Measurements from ENCODE around the gene RELL1.

RELL1 gene

DNA sequence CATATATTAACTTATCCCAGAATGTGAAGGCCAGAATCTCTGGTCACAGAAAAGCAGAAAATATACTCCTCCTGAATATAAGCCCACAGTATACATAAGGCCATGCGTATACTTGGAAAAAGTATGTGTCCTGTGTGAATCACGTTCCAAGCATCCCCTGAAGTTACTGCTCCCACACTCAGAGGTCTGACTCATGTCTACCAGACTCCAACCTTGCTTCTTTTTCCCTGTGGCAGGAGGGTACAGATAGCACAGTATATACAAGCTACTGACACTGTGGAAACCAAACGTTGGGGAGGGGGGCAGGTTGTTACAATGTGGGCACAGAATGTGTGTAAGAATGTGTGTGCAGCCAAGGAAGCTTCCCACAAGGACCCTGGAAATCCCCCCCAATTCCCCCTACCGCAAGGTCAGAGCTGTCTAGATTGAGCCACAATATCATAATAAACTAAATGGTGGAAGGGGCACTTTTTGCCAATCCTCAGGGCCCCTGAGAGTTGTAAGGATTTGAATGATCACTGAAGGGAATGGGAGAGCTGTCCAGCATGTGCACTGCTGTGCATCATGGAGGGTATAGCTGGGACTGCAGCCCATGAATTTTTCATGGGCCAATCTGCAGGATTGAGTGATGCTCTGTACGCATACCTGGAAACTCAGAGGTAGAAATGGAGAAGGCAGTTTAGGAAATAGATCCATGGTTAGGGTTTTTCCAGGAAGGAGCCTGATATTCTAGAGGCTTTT is 7.4 kb upstream of the RELL1 start:
- DNase-seq (ENCODE audit: extremely low read depth, low read depth) = peak; percentile 59
- no peak for TF ChIP-seq CTCF (IDR thresholded peaks at IDR 0.05; ENCODE audit: low read depth, low read length, missing control alignments)
- no peak overlapping the region for H3K4me3 ChIP-seq (replicated peaks; ENCODE audit: low read depth, low read length)

DNA sequence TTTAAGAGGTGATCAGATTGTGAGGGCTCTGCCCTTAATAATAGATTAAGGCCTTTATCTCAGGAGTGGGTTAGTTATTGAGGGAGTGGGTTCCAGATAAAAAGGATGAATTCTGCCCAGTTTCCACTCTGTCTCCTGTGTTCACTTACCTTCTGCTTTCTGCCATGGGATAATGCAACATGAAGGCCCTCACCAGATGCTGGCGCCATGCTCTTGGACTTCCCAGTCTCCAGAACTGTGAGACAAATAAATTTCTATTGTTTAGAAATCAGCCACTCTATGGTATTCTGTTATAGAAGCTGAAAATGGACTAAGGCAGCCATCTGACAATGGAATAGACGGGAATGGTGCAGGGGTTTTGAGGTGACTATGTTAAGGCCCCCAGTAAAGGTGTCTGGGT is 6.9 kb upstream of the RELL1 start:
- DNase-seq (ENCODE audit: extremely low read depth, low read depth) = no peak
- TF ChIP-seq CTCF (IDR thresholded peaks at IDR 0.05; ENCODE audit: low read depth, low read length, missing control alignments) = no peak
- no peak overlapping the region for H3K4me3 ChIP-seq (replicated peaks; ENCODE audit: low read depth, low read length)

DNA sequence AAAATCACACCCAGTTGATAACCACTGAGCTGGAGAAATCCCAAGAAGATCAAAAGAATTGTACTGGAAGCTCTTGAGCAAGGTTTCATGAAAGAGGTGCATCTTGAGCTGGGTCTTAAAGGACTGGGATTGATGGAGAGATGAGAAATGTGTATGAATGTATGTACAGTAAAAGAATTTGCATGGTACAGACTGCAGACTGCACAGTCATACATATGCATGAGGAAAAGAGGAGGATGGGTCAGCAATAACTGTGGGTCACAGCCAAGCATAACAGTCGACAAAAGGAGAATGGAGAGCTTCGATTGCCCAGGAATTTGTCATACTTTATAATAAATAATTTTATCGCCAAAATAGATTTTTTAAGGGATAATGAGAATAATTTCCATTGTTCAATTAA is 4.8 kb upstream of the RELL1 start:
- TF ChIP-seq CTCF (IDR thresholded peaks at IDR 0.05; ENCODE audit: low read depth, low read length, missing control alignments) = no peak
- H3K4me3 ChIP-seq (replicated peaks; ENCODE audit: low read depth, low read length) = no peak overlapping the region
- DNase-seq (ENCODE audit: extremely low read depth, low read depth) = no peak

GRCh38 chr4:37689353-37690095 is 3.3 kb upstream of the RELL1 start:
- TF ChIP-seq CTCF (IDR thresholded peaks at IDR 0.05; ENCODE audit: low read depth, low read length, missing control alignments) = no peak
- no peak overlapping the region for H3K4me3 ChIP-seq (replicated peaks; ENCODE audit: low read depth, low read length)
- DNase-seq (ENCODE audit: extremely low read depth, low read depth) = no peak

DNA sequence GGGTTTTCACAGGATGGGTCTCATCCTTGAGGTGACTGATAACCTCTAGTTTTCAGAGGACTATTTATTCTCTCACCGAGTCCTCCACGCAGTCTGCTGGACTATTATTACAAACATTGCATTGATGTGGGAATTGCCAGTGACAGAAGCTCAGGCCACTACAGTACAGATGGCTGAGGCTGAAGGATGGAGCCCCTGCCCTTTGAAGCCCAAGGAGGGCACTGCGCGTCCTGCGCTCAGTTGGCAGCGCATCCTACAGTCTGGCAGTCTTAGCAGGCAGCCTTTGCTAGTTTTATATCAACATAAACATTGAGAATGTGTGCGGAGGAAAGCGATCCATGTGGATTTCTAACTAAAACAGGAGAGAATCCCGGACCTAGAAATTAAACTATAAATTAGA is 1.5 kb upstream of the RELL1 start:
- no peak for DNase-seq (ENCODE audit: extremely low read depth, low read depth)

DNA sequence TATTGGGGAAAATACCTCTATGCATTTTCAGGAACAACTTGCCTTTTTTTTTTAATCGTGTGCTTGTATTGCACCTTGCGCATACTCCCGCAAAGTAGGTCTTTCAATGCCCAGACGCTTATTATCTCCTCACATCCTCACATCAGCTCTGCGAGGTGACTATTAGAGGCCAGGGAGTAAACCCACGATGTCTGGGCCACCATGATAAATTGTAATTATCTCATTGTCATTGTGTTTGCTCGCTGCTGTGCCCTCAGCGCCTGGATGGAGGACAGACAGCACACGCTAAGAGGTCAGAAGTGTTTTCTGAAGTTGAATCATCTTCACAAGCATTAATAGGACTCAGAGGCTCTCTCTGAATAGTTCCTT is 1.0 kb upstream of the RELL1 start:
- no peak for DNase-seq (ENCODE audit: extremely low read depth, low read depth)
- TF ChIP-seq CTCF (IDR thresholded peaks at IDR 0.05; ENCODE audit: low read depth, low read length, missing control alignments) = no peak
- H3K4me3 ChIP-seq (replicated peaks; ENCODE audit: low read depth, low read length) = peak overlapping the region; percentile 48

More for the DNA sequence above, 1.5 kb upstream of the RELL1 start:
- no peak for TF ChIP-seq CTCF (IDR thresholded peaks at IDR 0.05; ENCODE audit: low read depth, low read length, missing control alignments)
- no peak overlapping the region for H3K4me3 ChIP-seq (replicated peaks; ENCODE audit: low read depth, low read length)
